K562 (cell line): Measurements from ENCODE around the gene ATAD2B. TPM values are rescaled to one million over a fixed set of nuclear protein-coding genes. Genes with fewer than 3 reads are reported as not detected.

Source experiments
- ADNP ChIP-seq: fragments of 200-800 bp; sonication (Bioruptor generic); IDR thresholded peaks from 2 replicates; pipeline ENCODE4 v1.6.1; 2016; ENCODE audit warnings: missing genetic modification characterization, missing compliant biosample characterization
- EWSR1 ChIP-seq: fragments of 450-650 bp; IDR thresholded peaks from 2 replicates; pipeline ENCODE4 v1.6.1; 2018; ENCODE audit warnings: borderline replicate concordance, mild to moderate bottlenecking, low read depth, moderate library complexity; ENCODE audit not compliant: partially characterized antibody
- GATAD2B ChIP-seq: fragments of 450-650 bp; IDR thresholded peaks from 2 replicates; pipeline ENCODE4 v1.6.1; 2017; ENCODE audit warnings: mild to moderate bottlenecking, borderline replicate concordance
- IRF2 ChIP-seq: sonication (generic); formaldehyde crosslinking; IDR thresholded peaks from 2 replicates; pipeline ENCODE4 v1.8.1; 2022; ENCODE audit warnings: mild to moderate bottlenecking, missing genetic modification reagents
- KLF6 ChIP-seq: fragments of 250-450 bp; sonication (Bioruptor Pico); IDR thresholded peaks from 2 replicates; pipeline ENCODE4 v1.4.0; 2020; ENCODE audit warnings: mild to moderate bottlenecking, moderate library complexity, borderline replicate concordance
- NKRF ChIP-seq: fragments of 450-650 bp; IDR thresholded peaks from 2 replicates; pipeline ENCODE4 v1.6.1; 2016; ENCODE audit warnings: borderline replicate concordance
- PHTF2 ChIP-seq: fragments of 250-450 bp; sonication (Bioruptor Pico); IDR thresholded peaks from 2 replicates; pipeline ENCODE4 v1.5.0; 2021; ENCODE audit warnings: mild to moderate bottlenecking
- PML ChIP-seq: IDR thresholded peaks from 2 replicates; pipeline ENCODE4 v1.6.1; 2012; ENCODE audit warnings: low read length, inconsistent platforms
- RBM25 ChIP-seq: fragments of 200-400 bp; formaldehyde crosslinking; IDR thresholded peaks from 2 replicates; pipeline ENCODE4 v1.6.1; 2018; ENCODE audit warnings: low read length, low read depth, moderate library complexity; ENCODE audit not compliant: severe bottlenecking
- SIX5 ChIP-seq, 2 experiments: IDR thresholded peaks; 2 replicates each; pipeline ENCODE4 v1.6.1; 2011; ENCODE audit warnings: low read length in 2 of 2, borderline replicate concordance in 1 of 2, low read depth in 1 of 2, mild to moderate bottlenecking in 1 of 2, moderate library complexity in 1 of 2; ENCODE audit not compliant: insufficient read depth in 1 of 2
- SRSF7 ChIP-seq: fragments of 200-400 bp; formaldehyde crosslinking; optimal IDR thresholded peaks from 2 replicates; pipeline ENCODE3; 2017; ENCODE audit warnings: mild to moderate bottlenecking, low read depth, low read length
- STAT5A ChIP-seq: IDR thresholded peaks from 2 replicates; pipeline ENCODE4 v1.6.1; 2012; ENCODE audit warnings: low read length, inconsistent platforms, borderline replicate concordance
- TEAD1 ChIP-seq, 2 experiments: fragments of 450-650 bp in 1 of 2; sonication (generic) in 1 of 2; formaldehyde crosslinking; IDR thresholded peaks; 2 replicates each; pipeline versions ENCODE4 v1.4.0 to v1.8.0; 2020 to 2022; ENCODE audit warnings: mild to moderate bottlenecking in 2 of 2, missing genetic modification reagents in 1 of 2
- TEAD4 ChIP-seq, 2 experiments: sonication (generic) in 1 of 2; formaldehyde crosslinking in 1 of 2; IDR thresholded peaks; 2 replicates each; pipeline versions ENCODE4 v1.6.1 to v1.8.0; 2012 to 2022; ENCODE audit warnings: borderline replicate concordance in 1 of 2, inconsistent platforms in 1 of 2, low read length in 1 of 2, mild to moderate bottlenecking in 1 of 2, missing genetic modification reagents in 1 of 2
- YY1 ChIP-seq, 3 experiments: IDR thresholded peaks; 2 replicates each; pipeline ENCODE4 v1.6.1; 2011; ENCODE audit warnings: low read length in 2 of 3, mild to moderate bottlenecking in 2 of 3, moderate library complexity in 2 of 3, borderline replicate concordance in 1 of 3, control low read depth in 1 of 3, low read depth in 1 of 3; ENCODE audit not compliant: insufficient read depth in 3 of 3, insufficient replicate concordance in 2 of 3, control insufficient read depth in 1 of 3, insufficient read length in 1 of 3; ENCODE audit errors: extremely low read depth in 1 of 3
- ZBTB11 ChIP-seq, 3 experiments: fragments of 200-800 bp in 1 of 3; fragments of 250-450 bp in 1 of 3; fragments of 450-650 bp in 1 of 3; sonication (Bioruptor Pico) in 1 of 3; sonication (Bioruptor generic) in 1 of 3; formaldehyde crosslinking in 1 of 3; IDR thresholded peaks; 2 replicates each; pipeline versions ENCODE4 v1.6.1 to v1.8.0; 2016 to 2022; ENCODE audit warnings: mild to moderate bottlenecking in 2 of 3, missing genetic modification characterization in 2 of 3, missing compliant biosample characterization in 1 of 3, moderate library complexity in 1 of 3
- ZBTB7A ChIP-seq: IDR thresholded peaks from 2 replicates; pipeline ENCODE4 v1.6.1; 2011; ENCODE audit warnings: low read depth, mild to moderate bottlenecking, low read length, moderate library complexity, borderline replicate concordance; ENCODE audit not compliant: control insufficient read depth
- ZNF24 ChIP-seq: fragments of 450-650 bp; IDR thresholded peaks from 2 replicates; pipeline ENCODE4 v1.6.1; 2016
- ZNF639 ChIP-seq, 2 experiments: fragments of 200-800 bp in 1 of 2; sonication (Bioruptor generic) in 1 of 2; sonication (generic) in 1 of 2; formaldehyde crosslinking in 1 of 2; IDR thresholded peaks in 1 of 2; conservative IDR thresholded peaks in 1 of 2; 2 replicates each; pipeline versions ENCODE4 v1.5.0 to v1.6.1; 2016 to 2020; ENCODE audit warnings: missing compliant biosample characterization in 1 of 2, missing genetic modification characterization in 1 of 2, missing genetic modification reagents in 1 of 2
- polyA plus RNA-seq, 8 experiments: library from polyadenylated mRNA; depleted of rRNA in 4 of 8; stranded (reverse) in 5 of 8; unstranded in 3 of 8; fragments of >200 nt; fragmentation: Nextera tagmentation in 2 of 8; fragmentation: Illumina TruSeq in 1 of 8; extraction: Ambion mirVana in 2 of 8; extraction: Trizol in 1 of 8; gene quantifications; 2 replicates each; pipeline versions ENCODE4 v1.2.1 to v1.2.3, GENCODE V29; 2011 to 2014; ENCODE audit warnings: inconsistent platforms in 1 of 8, missing spikeins in 1 of 8
- total RNA-seq, 7 experiments: library from RNA; depleted of rRNA in 6 of 7; stranded (reverse); fragments of >200 nt in 6 of 7; fragmentation: Illumina TruSeq in 2 of 7; extraction: Trizol in 2 of 7; gene quantifications; 2 replicates each; pipeline versions ENCODE4 v1.2.1 to v1.2.3, GENCODE V29; 2011 to 2021; ENCODE audit warnings: low replicate concordance in 1 of 7

Gene ATAD2B
- total and polyA plus RNA-seq, 9 of the 15 experiments (the other 6 are each of a cell fraction or from before 2014, with no cell fraction given) = 3.2 to 21.6 (median 11.4) TPM

- no peak for TF ChIP-seq ZNF639 (CRISPR knock-in tag; conservative IDR thresholded peaks at IDR 0.05 in 1 of 2, IDR thresholded peaks at IDR 0.05 in 1 of 2)
- peak; percentile 92 for TF ChIP-seq TEAD4 (IDR thresholded peaks at IDR 0.05; ENCODE audit: low read length)
- no peak for TF ChIP-seq TEAD4 (CRISPR knock-in tag; IDR thresholded peaks at IDR 0.05; ENCODE audit: borderline replicate concordance)
- no peak for TF ChIP-seq YY1 (IDR thresholded peaks at IDR 0.05; ENCODE audit: borderline replicate concordance in 1 of 3, control insufficient read depth in 1 of 3, extremely low read depth in 1 of 3, insufficient read depth in 3 of 3, insufficient read length in 1 of 3, insufficient replicate concordance in 2 of 3, low read depth in 1 of 3, low read length in 2 of 3)
- TF ChIP-seq RBM25 = no peak
- peak; percentile 40; the same call in 1 of the 2 replicates for TF ChIP-seq STAT5A
- TF ChIP-seq SIX5 (IDR thresholded peaks at IDR 0.05; ENCODE audit: borderline replicate concordance in 1 of 2, insufficient read depth in 1 of 2, low read depth in 1 of 2, low read length in 2 of 2) = no peak
- TF ChIP-seq IRF2 (CRISPR knock-in tag) = no peak
- no peak for TF ChIP-seq KLF6 (CRISPR knock-in tag)
- TF ChIP-seq ZBTB11 (CRISPR knock-in tag; IDR thresholded peaks at IDR 0.05) = peak in 1 of 3 experiments; percentile 63; a peak in 2 of 6 replicates
- no peak for TF ChIP-seq PHTF2 (CRISPR knock-in tag)
- TF ChIP-seq ZNF24 = 0 out of 2 replicates have a peak, but pooled peaks have one; percentile 6
- TF ChIP-seq ZBTB7A = no peak
- TF ChIP-seq NKRF = no peak
- TF ChIP-seq EWSR1 = no peak
- TF ChIP-seq GATAD2B = no peak
- TF ChIP-seq SRSF7 = no peak
- TF ChIP-seq ADNP (tag) = peak; percentile 56; the same call in 1 of the 2 replicates
- peak; percentile 67; the same call in 1 of the 2 replicates for TF ChIP-seq PML
- TF ChIP-seq TEAD1 (CRISPR knock-in tag; IDR thresholded peaks at IDR 0.05) = no peak; a peak in 1 of 4 replicates
These were observed 112.0 kb downstream of the ATAD2B start (continued) for GRCh38 chr2:23814963-23815362.
